ENCODE results near the gene CDKAL1. TPM values are rescaled to one million over a fixed set of nuclear protein-coding genes. Genes with fewer than 3 reads are reported as not detected.

The CDKAL1 gene
- total and polyA plus RNA-seq, 2 donors (not counting 3 experiments of a cell fraction or from before 2014, with no cell fraction given) = 6.1 to 20.5 TPM

GRCh38 chr6:20564269-20564668, 30.0 kb downstream of the CDKAL1 start:
- peak; percentile 44 for FAIRE-seq
- no peak overlapping the region for H2AFZ ChIP-seq (ENCODE audit: low read depth, low read length)
- H3K4me2 ChIP-seq (ENCODE audit: insufficient read depth, low read length) = peak overlapping the region; percentile 42
- peak; percentile 16 to 33 for TF ChIP-seq CTCF (IDR thresholded peaks at IDR 0.05; ENCODE audit: extremely low read depth in 1 of 2, insufficient read depth in 1 of 2, low read depth in 1 of 2, low read length in 2 of 2)
- TF ChIP-seq JUN (IDR thresholded peaks at IDR 0.05; ENCODE audit: borderline replicate concordance, insufficient read depth, insufficient read length, low read depth) = no peak
- peaks cover 3% of the 10 kb centered on the region for H3K79me2 ChIP-seq (ENCODE audit: control insufficient read depth, insufficient read depth, low read length)
- no peaks in the 10 kb centered on the region for H3K27me3 ChIP-seq (ENCODE audit: control insufficient read depth in 2 of 2, insufficient read depth in 2 of 2, low read length in 2 of 2)
- ChIA-PET POLR2A (interaction anchor here (0.7 to 2.7 kb wide), 2 partner anchors 1024 to 1030 kb away, joined by 3 to 18 read pairs; partner anchors contain the start of gene SOX4), CTCF (interaction anchor here (0.5 to 6.5 kb wide), 27 partner anchors 8 to 1986 kb away, joined by 3 to 222 read pairs (median 4); partner anchors contain the start of gene SOX4)
- no TSS peak for BruUV-seq (replicated peaks)
- H3K9me1 ChIP-seq (replicated peaks; ENCODE audit: control insufficient read depth, extremely low read depth, insufficient read depth, low read length) = no peaks in the 10 kb centered on the region
- dilution Hi-C loops (cut with MboI; ENCODE audit: extremely low pct_ligation_motif_present, low sequenced_read_pairs) (no loop called here), intact Hi-C loops (cut with micrococcal nuclease) (loop anchor here (1.0 to 10.0 kb wide), 4 partner anchors 389 to 1025 kb away; no protein-coding TSS in a partner anchor)
- H3K9me3 ChIP-seq (replicated peaks; ENCODE audit: control insufficient read depth, insufficient read depth, low read length) = no peaks in the 10 kb centered on the region
- peak overlapping the region; percentile 51 for H3K9ac ChIP-seq (replicated peaks; ENCODE audit: extremely low read depth, insufficient read depth, low read length)
- peaks cover 12% of the 10 kb centered on the region for H3K4me1 ChIP-seq (ENCODE audit: control insufficient read depth, extremely low read depth, insufficient read depth, low read length)
- peak overlapping the region in 1 of 3 experiments; percentile 28 for H3K4me3 ChIP-seq (replicated peaks in 1 of 3; ENCODE audit: insufficient read depth in 1 of 3, low read depth in 1 of 3, low read length in 3 of 3)
- peak; percentile 59 for DNase-seq (ENCODE audit: low read depth, low spot score)
- H3K36me3 ChIP-seq (ENCODE audit: control insufficient read depth in 2 of 2, extremely low read depth in 1 of 2, insufficient read depth in 2 of 2, low read length in 2 of 2) = no peaks in the 10 kb centered on the region
- H3K27ac ChIP-seq (ENCODE audit: insufficient read depth, low read depth, low read length) = peak overlapping the region; percentile 32
- H4K20me1 ChIP-seq (replicated peaks; ENCODE audit: control insufficient read depth, extremely low read depth, insufficient read depth, low read length) = no peaks in the 10 kb centered on the region

DNA sequence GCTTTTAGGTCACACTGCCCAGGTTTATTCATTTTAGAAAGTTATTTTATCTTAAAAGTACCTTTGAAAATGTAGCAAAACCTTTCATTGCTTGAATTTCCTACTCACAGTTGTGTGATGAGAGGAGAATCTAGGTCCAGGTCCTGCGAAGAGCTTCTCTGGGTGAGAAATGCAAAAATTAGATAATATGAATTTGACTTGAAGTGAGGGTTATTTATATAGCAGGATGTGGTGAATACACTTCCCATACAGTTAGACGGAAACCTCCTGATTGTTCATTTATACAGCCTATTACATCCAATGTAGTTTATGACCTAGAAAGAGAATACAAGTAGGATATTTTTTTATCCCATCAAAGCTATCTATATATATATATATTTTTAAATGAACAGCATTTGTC, 30.5 kb downstream of the CDKAL1 start:
- peak; percentile 65 for DNase-seq (ENCODE audit: low read depth, low spot score)

More for the DNA sequence above, 30.5 kb downstream of the CDKAL1 start:
- Histone ChIP-seq H3K4me3 (replicated peaks in 1 of 3; ENCODE audit: insufficient read depth in 1 of 3, low read depth in 1 of 3, low read length in 3 of 3) (peak overlapping the region in 1 of 3 experiments; percentile 28), H3K9ac (replicated peaks; ENCODE audit: extremely low read depth, insufficient read depth, low read length) (peak overlapping the region; percentile 51), H3K4me2 (ENCODE audit: insufficient read depth, low read length) (peak overlapping the region; percentile 42), H4K20me1 (replicated peaks; ENCODE audit: control insufficient read depth, extremely low read depth, insufficient read depth, low read length) (no peaks in the 10 kb centered on the region), H3K27me3 (ENCODE audit: control insufficient read depth in 2 of 2, insufficient read depth in 2 of 2, low read length in 2 of 2) (no peaks in the 10 kb centered on the region), H3K27ac (ENCODE audit: insufficient read depth, low read depth, low read length) (peak overlapping the region; percentile 32), H3K9me3 (replicated peaks; ENCODE audit: control insufficient read depth, insufficient read depth, low read length) (no peaks in the 10 kb centered on the region), H3K79me2 (ENCODE audit: control insufficient read depth, insufficient read depth, low read length) (peaks cover 3% of the 10 kb centered on the region), H3K36me3 (ENCODE audit: control insufficient read depth in 2 of 2, extremely low read depth in 1 of 2, insufficient read depth in 2 of 2, low read length in 2 of 2) (no peaks in the 10 kb centered on the region), H3K9me1 (replicated peaks; ENCODE audit: control insufficient read depth, extremely low read depth, insufficient read depth, low read length) (no peaks in the 10 kb centered on the region), H2AFZ (ENCODE audit: low read depth, low read length) (no peak overlapping the region), H3K4me1 (ENCODE audit: control insufficient read depth, extremely low read depth, insufficient read depth, low read length) (peaks cover 12% of the 10 kb centered on the region)
- CTCF ChIA-PET = interaction anchor here (0.7 to 6.5 kb wide), 19 partner anchors 11 to 1985 kb away, joined by 3 to 222 read pairs (median 4); partner anchors contain the start of gene SOX4
- no peak for TF ChIP-seq CTCF (IDR thresholded peaks at IDR 0.05; ENCODE audit: extremely low read depth in 1 of 2, insufficient read depth in 1 of 2, low read depth in 1 of 2, low read length in 2 of 2)
- TF ChIP-seq GATA2 (IDR thresholded peaks at IDR 0.05; ENCODE audit: insufficient read depth, insufficient read length, low read depth, low read length) = no peak
- no peak for TF ChIP-seq JUN (IDR thresholded peaks at IDR 0.05; ENCODE audit: borderline replicate concordance, insufficient read depth, insufficient read length, low read depth)
- no peak for TF ChIP-seq EZH2 (IDR thresholded peaks at IDR 0.05; ENCODE audit: borderline replicate concordance, low read depth, low read length, severe bottlenecking)
- TF ChIP-seq POLR2AphosphoS5 (IDR thresholded peaks at IDR 0.05; ENCODE audit: insufficient read depth, low read depth, low read length) = no peak
- TF ChIP-seq MAX (IDR thresholded peaks at IDR 0.05; ENCODE audit: insufficient read depth, insufficient read length) = no peak
- TF ChIP-seq MYC (IDR thresholded peaks at IDR 0.05; ENCODE audit: low read depth, low read length) = no peak
- TF ChIP-seq FOS (IDR thresholded peaks at IDR 0.05; ENCODE audit: borderline replicate concordance, insufficient read depth, low read length) = no peak
- TF ChIP-seq POLR2A (IDR thresholded peaks at IDR 0.05; ENCODE audit: low read depth, low read length) = no peak
- POLR2A ChIA-PET = interaction anchor here (2.7 kb wide), 1 partner anchor 1030 kb away, joined by 18 read pairs; the partner anchor contains the start of gene SOX4
- intact Hi-C loops (cut with micrococcal nuclease) = loop anchor here (1.0 to 10.0 kb wide), 5 partner anchors 313 to 1025 kb away; no protein-coding TSS in a partner anchor
- dilution Hi-C loops (cut with MboI; ENCODE audit: extremely low pct_ligation_motif_present, low sequenced_read_pairs) = no loop called here
- BruUV-seq (replicated peaks) = no TSS peak
- no peak for FAIRE-seq
